GM06990 (cell line): ENCODE results near the gene ADNP2.

Experiments used
- DNase-seq: peaks from one replicate; pipeline ENCODE4 v3.0.0-alpha.2; 2011; ENCODE audit not compliant: insufficient read length; ENCODE audit errors: extremely low read depth
- H3K27me3 ChIP-seq: replicated peaks from 2 replicates; pipeline ENCODE4 v1.6.0; 2011; ENCODE audit warnings: low read length; ENCODE audit not compliant: control insufficient read depth, insufficient read depth
- H3K36me3 ChIP-seq: 2 replicates; pipeline ENCODE4 v1.5.1; 2011; ENCODE audit warnings: low read length; ENCODE audit not compliant: control insufficient read depth, insufficient read depth
- H3K4me3 ChIP-seq: replicated peaks from 2 replicates; pipeline ENCODE4 v1.5.1; 2011; ENCODE audit warnings: low read depth, mild to moderate bottlenecking, control low read depth, low read length
- TF ChIP-seq, protein P1 (sequence below): IDR thresholded peaks from 2 replicates; pipeline ENCODE4 v1.5.1; 2011; ENCODE audit warnings: low read length, control low read depth, mild to moderate bottlenecking, inconsistent platforms; ENCODE audit not compliant: insufficient read depth, poor library complexity, severe bottlenecking

ADNP2 gene, protein sequence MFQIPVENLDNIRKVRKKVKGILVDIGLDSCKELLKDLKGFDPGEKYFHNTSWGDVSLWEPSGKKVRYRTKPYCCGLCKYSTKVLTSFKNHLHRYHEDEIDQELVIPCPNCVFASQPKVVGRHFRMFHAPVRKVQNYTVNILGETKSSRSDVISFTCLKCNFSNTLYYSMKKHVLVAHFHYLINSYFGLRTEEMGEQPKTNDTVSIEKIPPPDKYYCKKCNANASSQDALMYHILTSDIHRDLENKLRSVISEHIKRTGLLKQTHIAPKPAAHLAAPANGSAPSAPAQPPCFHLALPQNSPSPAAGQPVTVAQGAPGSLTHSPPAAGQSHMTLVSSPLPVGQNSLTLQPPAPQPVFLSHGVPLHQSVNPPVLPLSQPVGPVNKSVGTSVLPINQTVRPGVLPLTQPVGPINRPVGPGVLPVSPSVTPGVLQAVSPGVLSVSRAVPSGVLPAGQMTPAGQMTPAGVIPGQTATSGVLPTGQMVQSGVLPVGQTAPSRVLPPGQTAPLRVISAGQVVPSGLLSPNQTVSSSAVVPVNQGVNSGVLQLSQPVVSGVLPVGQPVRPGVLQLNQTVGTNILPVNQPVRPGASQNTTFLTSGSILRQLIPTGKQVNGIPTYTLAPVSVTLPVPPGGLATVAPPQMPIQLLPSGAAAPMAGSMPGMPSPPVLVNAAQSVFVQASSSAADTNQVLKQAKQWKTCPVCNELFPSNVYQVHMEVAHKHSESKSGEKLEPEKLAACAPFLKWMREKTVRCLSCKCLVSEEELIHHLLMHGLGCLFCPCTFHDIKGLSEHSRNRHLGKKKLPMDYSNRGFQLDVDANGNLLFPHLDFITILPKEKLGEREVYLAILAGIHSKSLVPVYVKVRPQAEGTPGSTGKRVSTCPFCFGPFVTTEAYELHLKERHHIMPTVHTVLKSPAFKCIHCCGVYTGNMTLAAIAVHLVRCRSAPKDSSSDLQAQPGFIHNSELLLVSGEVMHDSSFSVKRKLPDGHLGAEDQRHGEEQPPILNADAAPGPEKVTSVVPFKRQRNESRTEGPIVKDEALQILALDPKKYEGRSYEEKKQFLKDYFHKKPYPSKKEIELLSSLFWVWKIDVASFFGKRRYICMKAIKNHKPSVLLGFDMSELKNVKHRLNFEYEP

DNA sequence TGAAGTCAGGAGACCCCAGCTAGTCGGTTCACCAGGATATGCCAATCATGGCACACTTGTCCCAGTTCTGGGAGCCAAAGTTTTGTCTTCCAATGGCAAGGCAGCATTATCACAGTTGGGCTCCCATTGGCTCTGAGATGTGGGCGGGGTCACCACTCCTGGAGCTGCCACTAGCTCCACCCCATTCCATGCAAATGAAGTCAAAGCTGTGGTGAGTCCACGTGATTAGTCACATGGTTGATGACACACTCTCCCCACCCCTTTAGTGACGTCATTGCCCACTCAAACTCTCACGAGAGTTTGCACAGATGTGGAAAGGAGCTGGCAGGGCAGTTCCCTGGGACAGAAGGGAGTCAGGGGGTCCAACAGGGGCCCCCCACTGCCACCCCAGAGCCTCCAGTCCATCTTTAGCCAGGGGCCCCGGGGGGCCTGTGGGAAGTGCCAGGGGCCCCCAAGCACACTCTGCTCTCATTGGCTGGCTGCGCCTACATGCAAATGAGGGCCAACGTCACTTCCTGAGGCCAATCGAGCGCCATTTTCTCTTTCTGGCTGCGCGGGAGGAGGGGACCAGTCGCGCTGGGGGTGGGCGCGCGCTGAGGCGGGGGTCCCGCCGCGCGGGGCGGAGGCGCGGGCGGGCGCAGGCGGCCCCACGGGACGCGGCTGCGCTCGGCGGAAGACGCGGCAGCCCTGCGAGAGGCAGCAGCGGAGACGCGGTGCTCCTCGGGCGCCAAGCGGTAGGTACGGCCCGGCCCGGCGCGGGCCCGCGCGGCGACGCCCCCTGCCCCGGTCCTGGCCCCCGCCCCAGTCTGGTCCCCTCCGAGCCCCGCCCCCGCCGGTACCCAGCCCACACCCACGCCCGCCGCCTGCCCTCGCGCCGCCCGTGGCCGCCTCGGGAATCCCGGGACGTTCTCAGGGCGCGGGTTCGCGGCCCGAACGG lies at the start of gene ADNP2:
Gene ADNP2, plus strand, starts transcription at position 524 of the 937 bp plus-strand sequence. CDS start 8,281 bp downstream, outside the sequence.
- Histone ChIP-seq H3K36me3 (no peaks in the 10 kb centered on the region), H3K4me3 (peak within 1 kb of the TSS; percentile 88), H3K27me3 (no peaks in the 10 kb centered on the region)
- TF ChIP-seq, protein P1, sequence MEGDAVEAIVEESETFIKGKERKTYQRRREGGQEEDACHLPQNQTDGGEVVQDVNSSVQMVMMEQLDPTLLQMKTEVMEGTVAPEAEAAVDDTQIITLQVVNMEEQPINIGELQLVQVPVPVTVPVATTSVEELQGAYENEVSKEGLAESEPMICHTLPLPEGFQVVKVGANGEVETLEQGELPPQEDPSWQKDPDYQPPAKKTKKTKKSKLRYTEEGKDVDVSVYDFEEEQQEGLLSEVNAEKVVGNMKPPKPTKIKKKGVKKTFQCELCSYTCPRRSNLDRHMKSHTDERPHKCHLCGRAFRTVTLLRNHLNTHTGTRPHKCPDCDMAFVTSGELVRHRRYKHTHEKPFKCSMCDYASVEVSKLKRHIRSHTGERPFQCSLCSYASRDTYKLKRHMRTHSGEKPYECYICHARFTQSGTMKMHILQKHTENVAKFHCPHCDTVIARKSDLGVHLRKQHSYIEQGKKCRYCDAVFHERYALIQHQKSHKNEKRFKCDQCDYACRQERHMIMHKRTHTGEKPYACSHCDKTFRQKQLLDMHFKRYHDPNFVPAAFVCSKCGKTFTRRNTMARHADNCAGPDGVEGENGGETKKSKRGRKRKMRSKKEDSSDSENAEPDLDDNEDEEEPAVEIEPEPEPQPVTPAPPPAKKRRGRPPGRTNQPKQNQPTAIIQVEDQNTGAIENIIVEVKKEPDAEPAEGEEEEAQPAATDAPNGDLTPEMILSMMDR: no peak
- peak; percentile 85 for DNase-seq

DNA sequence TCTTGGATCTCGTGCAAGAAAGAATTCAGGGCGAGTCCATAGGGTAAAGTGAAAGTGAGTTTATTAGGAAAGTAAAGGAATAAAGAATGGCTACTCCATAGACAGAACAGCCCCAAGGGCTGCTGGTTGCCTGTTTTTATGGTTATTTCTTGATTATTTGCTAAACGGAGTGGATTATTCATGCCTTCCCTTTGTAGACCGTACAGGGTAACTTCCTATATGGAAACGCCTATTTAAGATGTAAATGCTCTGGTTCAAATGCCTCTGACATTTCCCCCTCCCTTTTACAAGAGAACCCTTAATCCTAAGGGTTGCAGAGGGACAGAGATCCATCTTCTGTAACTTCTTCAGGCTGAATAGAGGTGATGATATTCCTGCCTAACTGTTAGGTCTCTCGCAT lies 49.1 kb upstream of the ADNP2 start:
- TF ChIP-seq, protein P1: no peak

DNA sequence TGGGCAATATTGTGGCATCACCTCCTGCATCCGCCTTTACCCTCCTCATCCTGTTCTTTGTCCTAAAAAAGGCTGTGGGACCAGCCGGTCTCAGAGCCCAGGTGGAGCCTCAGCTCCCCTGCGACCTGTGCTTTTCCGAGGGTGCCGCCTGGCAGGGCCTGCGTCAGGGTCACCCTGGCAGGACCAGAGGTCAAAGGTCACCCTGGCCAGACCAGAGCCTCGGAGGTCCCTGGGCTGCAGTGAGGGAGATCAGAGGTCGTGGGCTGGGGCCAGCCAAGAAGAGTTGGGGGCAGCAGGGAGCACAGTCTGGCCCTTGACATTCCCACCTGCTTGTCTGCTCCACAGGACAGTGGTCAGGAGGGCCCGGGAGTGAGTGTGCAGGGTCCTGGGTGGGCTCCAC lies 43.4 kb upstream of the ADNP2 start:
- no peaks in the 10 kb centered on the region for H3K36me3 ChIP-seq
- TF ChIP-seq, protein P1: no peak
- H3K4me3 ChIP-seq: no peak overlapping the region
- no peak for DNase-seq
- no peaks in the 10 kb centered on the region for H3K27me3 ChIP-seq

More for the DNA sequence above, 49.1 kb upstream of the ADNP2 start:
- Histone ChIP-seq H3K27me3 (no peaks in the 10 kb centered on the region), H3K36me3 (no peaks in the 10 kb centered on the region), H3K4me3 (no peak overlapping the region)
- no peak for DNase-seq

DNA sequence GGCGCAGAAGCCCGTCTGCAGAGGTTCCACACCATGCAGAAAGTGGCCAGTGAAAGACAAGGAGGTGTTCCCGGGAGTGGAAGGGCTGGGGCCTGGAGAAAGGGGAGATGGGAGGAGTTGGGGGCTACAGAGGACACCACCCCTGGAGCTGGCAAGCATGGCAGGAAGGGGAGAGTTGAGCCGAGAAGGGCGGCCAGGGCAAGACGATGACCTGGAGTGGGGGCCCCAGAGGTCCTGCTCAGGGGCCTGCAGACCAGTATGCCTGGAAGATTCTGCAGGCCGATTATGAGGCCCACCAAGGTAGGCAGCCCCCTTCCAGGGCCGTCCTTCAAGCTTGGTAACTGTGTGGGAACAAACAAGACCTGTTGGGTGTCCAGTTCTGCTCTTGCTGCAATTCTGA lies 41.7 kb upstream of the ADNP2 start:
- Histone ChIP-seq H3K36me3 (no peaks in the 10 kb centered on the region), H3K27me3 (no peaks in the 10 kb centered on the region), H3K4me3 (no peak overlapping the region)
- TF ChIP-seq, protein P1: no peak
- DNase-seq: no peak

DNA sequence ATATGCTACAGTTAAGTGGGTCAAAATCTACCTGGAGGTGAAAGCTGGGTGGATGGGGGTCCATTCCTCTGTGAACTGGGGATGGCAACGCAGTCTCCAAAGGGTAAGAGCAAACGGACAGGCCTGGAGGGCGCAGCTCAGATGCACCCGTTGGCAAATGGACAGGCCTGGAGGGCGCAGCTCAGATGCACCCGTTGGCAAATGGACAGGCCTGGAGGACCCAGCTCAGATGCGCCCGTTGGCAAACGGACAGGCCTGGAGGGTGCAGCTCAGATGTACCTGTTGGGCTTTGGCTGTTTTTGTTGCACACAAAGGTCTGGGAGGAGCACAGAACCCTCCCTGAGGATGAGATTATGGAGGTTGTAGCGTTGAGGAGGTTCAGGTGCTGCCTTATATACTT lies 41.2 kb upstream of the ADNP2 start:
- DNase-seq: no peak
- no peak overlapping the region for H3K4me3 ChIP-seq
- TF ChIP-seq, protein P1: no peak
- H3K27me3 ChIP-seq: no peaks in the 10 kb centered on the region
- H3K36me3 ChIP-seq: no peaks in the 10 kb centered on the region
